Dermis lymphatic vessel endothelial cell (primary cell): ENCODE results near the gene ASB3. TPM values are rescaled to one million over a fixed set of nuclear protein-coding genes. Genes with fewer than 3 reads are reported as not detected.

Experiments
- total RNA-seq: library from RNA; depleted of rRNA; stranded (reverse); fragments of >200 nt; gene quantifications from 2 replicates; pipeline ENCODE4 v1.2.1, GENCODE V29; 2014

ASB3 gene, protein sequence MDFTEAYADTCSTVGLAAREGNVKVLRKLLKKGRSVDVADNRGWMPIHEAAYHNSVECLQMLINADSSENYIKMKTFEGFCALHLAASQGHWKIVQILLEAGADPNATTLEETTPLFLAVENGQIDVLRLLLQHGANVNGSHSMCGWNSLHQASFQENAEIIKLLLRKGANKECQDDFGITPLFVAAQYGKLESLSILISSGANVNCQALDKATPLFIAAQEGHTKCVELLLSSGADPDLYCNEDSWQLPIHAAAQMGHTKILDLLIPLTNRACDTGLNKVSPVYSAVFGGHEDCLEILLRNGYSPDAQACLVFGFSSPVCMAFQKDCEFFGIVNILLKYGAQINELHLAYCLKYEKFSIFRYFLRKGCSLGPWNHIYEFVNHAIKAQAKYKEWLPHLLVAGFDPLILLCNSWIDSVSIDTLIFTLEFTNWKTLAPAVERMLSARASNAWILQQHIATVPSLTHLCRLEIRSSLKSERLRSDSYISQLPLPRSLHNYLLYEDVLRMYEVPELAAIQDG
- 26.4 and 38.9 TPM in 2 replicates for total RNA-seq

DNA sequence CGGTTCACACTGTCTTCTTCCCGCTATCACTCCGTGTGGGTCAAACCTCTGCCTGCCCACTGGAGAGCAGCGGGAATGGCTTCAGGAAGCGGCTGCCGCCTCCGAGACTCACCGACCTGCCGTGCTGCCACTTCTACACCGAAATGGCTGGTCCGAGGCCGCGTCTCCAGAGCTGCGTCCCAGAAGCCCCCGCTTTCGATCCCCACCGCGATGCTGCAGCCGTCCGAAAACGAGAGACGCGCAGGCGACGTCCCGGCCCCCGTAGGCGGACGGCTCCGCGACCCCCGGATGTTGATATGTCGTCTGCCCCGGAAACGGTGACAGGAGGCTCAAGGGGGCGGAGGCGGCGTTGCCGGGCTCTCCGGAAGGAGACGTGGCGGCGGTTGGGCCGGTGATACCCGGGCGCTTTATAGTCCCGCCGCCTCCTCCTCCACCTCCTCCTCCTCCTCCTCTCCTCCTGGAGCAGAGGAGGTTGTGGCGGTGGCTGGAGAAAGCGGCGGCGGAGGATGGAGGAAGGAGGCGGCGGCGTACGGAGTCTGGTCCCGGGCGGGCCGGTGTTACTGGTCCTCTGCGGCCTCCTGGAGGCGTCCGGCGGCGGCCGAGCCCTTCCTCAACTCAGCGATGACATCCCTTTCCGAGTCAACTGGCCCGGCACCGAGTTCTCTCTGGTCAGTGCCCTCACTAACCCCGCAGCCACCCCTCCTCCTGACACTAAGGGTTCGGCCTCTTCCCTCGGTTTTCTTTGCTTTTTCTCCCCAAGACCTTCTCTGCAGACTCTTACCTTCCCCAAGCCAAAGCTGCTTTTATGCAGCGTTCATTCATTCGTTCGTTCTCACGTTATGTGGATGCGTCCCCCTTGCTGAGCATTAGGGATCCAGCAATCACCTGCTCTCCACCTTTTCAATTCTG, at the start of gene ASB3, which contains the start of gene ERLEC1:
Gene ASB3 (minus strand): TSS at position 249 of the 909 bp plus-strand sequence. CDS start 21,381 bp downstream, outside the sequence.
Gene ERLEC1 (plus strand): TSS at position 340 of the 909 bp plus-strand sequence. CDS start 167 bp downstream, at position 507.

DNA sequence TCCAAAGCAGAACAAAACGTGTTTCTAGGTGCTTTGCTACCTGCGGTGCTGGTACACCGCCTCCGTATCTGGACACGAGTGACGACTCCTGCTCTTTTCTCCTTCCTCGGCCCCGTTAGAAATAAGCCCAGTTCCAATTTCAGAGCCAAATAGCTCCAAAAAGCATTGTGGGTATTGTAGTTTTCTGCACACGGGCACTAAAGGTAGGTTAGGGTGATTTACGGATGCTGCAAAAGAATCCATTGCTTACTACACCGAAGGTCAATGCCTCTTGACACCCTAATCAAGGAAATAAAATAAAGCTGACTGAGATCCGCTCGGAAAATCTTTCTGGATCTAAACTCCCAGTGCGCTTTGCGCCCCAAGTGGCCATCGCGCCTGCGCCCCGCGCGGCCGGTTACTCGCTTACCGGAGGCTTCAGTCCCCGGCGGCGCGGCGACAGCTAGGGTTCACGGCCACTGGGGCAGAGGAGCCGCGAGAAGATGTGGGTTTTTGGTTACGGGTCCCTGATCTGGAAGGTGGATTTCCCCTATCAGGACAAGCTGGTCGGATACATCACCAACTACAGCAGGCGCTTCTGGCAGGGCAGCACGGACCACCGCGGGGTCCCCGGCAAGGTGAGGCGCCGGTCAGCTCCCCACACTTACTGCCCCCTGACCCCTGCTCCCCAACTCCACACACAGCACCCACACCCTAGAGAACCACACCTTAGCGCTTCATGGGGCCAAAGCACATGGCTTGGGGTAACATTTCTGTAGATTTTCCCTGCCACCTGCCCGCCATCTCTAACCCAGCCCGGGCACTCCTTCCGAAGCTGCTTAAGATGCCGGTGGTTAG, 19.1 kb downstream of the ASB3 start, which contains the start of gene CHAC2:
Gene CHAC2 (plus strand): TSS at position 400 of the 837 bp plus-strand sequence. CDS start 83 bp downstream, at position 483.

Other genes starting within 250 kb of the ASB3 start
- gene CHAC2, start 19.1 kb downstream of the ASB3 start, total RNA-seq, result 3.5 and 4.6 TPM in 2 replicates
- 66.2 and 71.4 TPM in 2 replicates for gene ERLEC1, start 91 bp upstream of the ASB3 start, total RNA-seq
- 0.76 and 1.1 TPM in 2 replicates for gene GPR75, start 73.0 kb upstream of the ASB3 start, total RNA-seq
- gene PSME4, start 184.0 kb upstream of the ASB3 start, total RNA-seq, result 31.1 and 42.5 TPM in 2 replicates